T-helper 1 cell treated with Interleukin-12 subunit alpha and Interleukin-12 subunit beta and Interleukin-4 antibody, amounts not matched to agents 30 μg/mL and 1 μg/mL, for 36 hours (primary cell): Measurements from ENCODE around the gene CFAP97D2.
A peak's percentile ranks its signal among the peaks of the same experiment; 100 is the strongest.
"Not testable (repeated sequence)": the region's sequence is repeated elsewhere in the genome, so short reads cannot be mapped to it uniquely, and the experiment has no call there.

Experiments used
- H3K27ac Mint-ChIP-seq: one replicate; pipeline ENCODE4 v1.8.0; 2021; ENCODE audit warnings: mild to moderate bottlenecking, mixed read lengths
- H3K27me3 Mint-ChIP-seq: one replicate; pipeline ENCODE4 v1.8.0; 2021; ENCODE audit warnings: low read depth, mixed read lengths
- H3K36me3 Mint-ChIP-seq: one replicate; pipeline ENCODE4 v1.8.0; 2021; ENCODE audit warnings: low read depth, mixed read lengths
- H3K4me1 Mint-ChIP-seq: one replicate; pipeline ENCODE4 v1.8.0; 2021; ENCODE audit warnings: low read depth, mixed read lengths
- H3K4me3 Mint-ChIP-seq: one replicate; pipeline ENCODE4 v1.8.0; 2021; ENCODE audit warnings: mild to moderate bottlenecking, moderate library complexity, mixed read lengths
- H3K9me3 Mint-ChIP-seq: one replicate; pipeline ENCODE4 v1.8.0; 2021; ENCODE audit warnings: mixed read lengths

Gene CFAP97D2

DNA sequence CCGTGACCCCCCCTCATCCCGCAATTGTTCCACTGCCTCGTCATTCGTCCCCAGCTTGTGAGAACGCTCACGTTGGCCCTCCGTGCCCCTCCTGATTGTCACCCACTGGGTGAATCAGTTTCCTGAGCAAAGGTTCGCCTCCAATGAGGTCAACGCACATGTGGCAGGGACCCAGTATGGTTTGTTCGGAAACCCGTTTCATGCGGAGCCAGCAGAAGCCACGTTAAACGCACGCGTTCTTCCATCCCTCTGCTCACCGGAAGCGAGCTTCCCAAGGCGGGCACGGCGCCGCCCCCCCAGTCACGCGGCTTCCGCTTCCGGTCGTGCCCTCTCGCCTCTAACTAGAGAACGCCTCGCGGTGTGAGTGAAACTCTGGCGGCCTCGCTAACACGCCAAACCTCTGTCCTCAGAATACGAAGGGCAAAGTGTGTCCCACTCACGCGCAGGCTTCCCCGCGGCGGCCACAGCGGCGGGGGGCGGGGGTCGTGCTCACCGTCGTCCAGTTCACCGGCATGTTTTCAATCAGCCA is 18.0 kb upstream of the CFAP97D2 start:
- H3K27ac Mint-ChIP-seq, result no peak overlapping the region

GRCh38 chr13:114161644-114162532 is 17.2 kb upstream of the CFAP97D2 start:
- Mint-ChIP-seq H3K4me1 (peaks cover 48% of the 10 kb centered on the region), H3K9me3 (peaks cover 13% of the 10 kb centered on the region), H3K27ac (peak overlapping the region; percentile 72), H3K27me3 (peaks cover 4% of the 10 kb centered on the region), H3K36me3 (peaks cover 30% of the 10 kb centered on the region), H3K4me3 (peak overlapping the region; percentile 63)

More for the DNA sequence above, 18.0 kb upstream of the CFAP97D2 start:
- Mint-ChIP-seq H3K36me3 (peaks cover 35% of the 10 kb centered on the region), H3K27me3 (peaks cover 4% of the 10 kb centered on the region), H3K4me3 (no peak overlapping the region), H3K4me1 (peaks cover 54% of the 10 kb centered on the region), H3K9me3 (peaks cover 18% of the 10 kb centered on the region)

- Mint-ChIP-seq H3K4me1 (peaks cover 46% of the 10 kb centered on the region), H3K4me3 (no peak overlapping the region), H3K27me3 (peaks cover 4% of the 10 kb centered on the region), H3K9me3 (peaks cover 13% of the 10 kb centered on the region), H3K27ac (peak overlapping the region; percentile 20), H3K36me3 (peaks cover 27% of the 10 kb centered on the region)
Observed at GRCh38 chr13:114162533-114162922, 16.5 kb upstream of the CFAP97D2 start.

DNA sequence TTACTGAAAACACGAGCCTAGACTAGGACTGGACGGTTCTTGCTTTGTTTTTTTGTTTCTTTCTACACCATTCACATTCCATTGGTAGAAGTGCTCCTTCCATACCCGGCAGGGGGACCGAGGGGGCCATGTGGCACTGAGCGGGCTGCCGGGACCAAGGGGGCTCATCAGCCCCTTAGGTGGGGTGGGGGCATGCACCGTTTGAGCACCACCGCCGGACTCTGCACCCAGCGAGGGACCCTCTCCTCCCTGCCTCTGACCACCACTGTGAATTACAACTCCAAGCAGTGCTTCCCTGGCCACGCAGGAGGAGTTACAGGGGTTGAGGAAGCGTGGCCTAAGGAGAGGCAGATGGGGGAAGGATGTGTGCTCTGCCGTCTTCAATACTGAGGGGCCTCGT is 15.0 kb upstream of the CFAP97D2 start:
- Mint-ChIP-seq H3K27ac (no peak overlapping the region), H3K4me1 (peaks cover 36% of the 10 kb centered on the region), H3K9me3 (peaks cover 9% of the 10 kb centered on the region), H3K27me3 (peaks cover 7% of the 10 kb centered on the region), H3K36me3 (peaks cover 27% of the 10 kb centered on the region), H3K4me3 (no peak overlapping the region)

GRCh38 chr13:114164681-114165429 is 14.2 kb upstream of the CFAP97D2 start:
- Mint-ChIP-seq H3K27me3 (peaks cover 10% of the 10 kb centered on the region), H3K4me3 (no peak overlapping the region), H3K9me3 (peaks cover 5% of the 10 kb centered on the region), H3K27ac (no peak overlapping the region), H3K4me1 (peaks cover 33% of the 10 kb centered on the region), H3K36me3 (peaks cover 26% of the 10 kb centered on the region)

- peaks cover 23% of the 10 kb centered on the region for H3K4me1 Mint-ChIP-seq
- peaks cover 5% of the 10 kb centered on the region for H3K9me3 Mint-ChIP-seq
- H3K4me3 Mint-ChIP-seq, result no peak overlapping the region
- H3K27me3 Mint-ChIP-seq, result peaks cover 10% of the 10 kb centered on the region
- no peak overlapping the region for H3K27ac Mint-ChIP-seq
- H3K36me3 Mint-ChIP-seq, result peaks cover 18% of the 10 kb centered on the region
Observed at GRCh38 chr13:114166381-114167131, 12.5 kb upstream of the CFAP97D2 start.

GRCh38 chr13:114167426-114167825 is 11.6 kb upstream of the CFAP97D2 start:
- Mint-ChIP-seq H3K36me3 (peaks cover 13% of the 10 kb centered on the region), H3K27me3 (peaks cover 10% of the 10 kb centered on the region), H3K27ac (no peak overlapping the region), H3K4me3 (no peak overlapping the region), H3K4me1 (peaks cover 14% of the 10 kb centered on the region), H3K9me3 (peaks cover 8% of the 10 kb centered on the region)

GRCh38 chr13:114167885-114168284 is 11.2 kb upstream of the CFAP97D2 start:
- Mint-ChIP-seq H3K27ac (no peak overlapping the region), H3K27me3 (peaks cover 10% of the 10 kb centered on the region), H3K9me3 (peaks cover 10% of the 10 kb centered on the region), H3K36me3 (peaks cover 10% of the 10 kb centered on the region), H3K4me3 (no peak overlapping the region), H3K4me1 (peaks cover 10% of the 10 kb centered on the region)

GRCh38 chr13:114173272-114173671 is 5.8 kb upstream of the CFAP97D2 start:
- no peak overlapping the region for H3K27ac Mint-ChIP-seq
- peaks cover 29% of the 10 kb centered on the region for H3K9me3 Mint-ChIP-seq
- peaks cover 8% of the 10 kb centered on the region for H3K27me3 Mint-ChIP-seq
- peaks cover 5% of the 10 kb centered on the region for H3K4me1 Mint-ChIP-seq
- H3K4me3 Mint-ChIP-seq, result no peak overlapping the region
- peaks cover 11% of the 10 kb centered on the region for H3K36me3 Mint-ChIP-seq

- Mint-ChIP-seq H3K27ac (no peak overlapping the region), H3K27me3 (peaks cover 12% of the 10 kb centered on the region), H3K4me3 (no peak overlapping the region), H3K4me1 (peaks cover 5% of the 10 kb centered on the region), H3K36me3 (peaks cover 10% of the 10 kb centered on the region), H3K9me3 (peaks cover 29% of the 10 kb centered on the region)
Observed at GRCh38 chr13:114173745-114174144, 5.3 kb upstream of the CFAP97D2 start.

GRCh38 chr13:114174529-114174961 is 4.5 kb upstream of the CFAP97D2 start:
- H3K27ac Mint-ChIP-seq, result no peak overlapping the region
- peaks cover 5% of the 10 kb centered on the region for H3K4me1 Mint-ChIP-seq
- H3K27me3 Mint-ChIP-seq, result peaks cover 8% of the 10 kb centered on the region
- H3K9me3 Mint-ChIP-seq, result peaks cover 25% of the 10 kb centered on the region
- H3K4me3 Mint-ChIP-seq, result no peak overlapping the region
- peaks cover 6% of the 10 kb centered on the region for H3K36me3 Mint-ChIP-seq

DNA sequence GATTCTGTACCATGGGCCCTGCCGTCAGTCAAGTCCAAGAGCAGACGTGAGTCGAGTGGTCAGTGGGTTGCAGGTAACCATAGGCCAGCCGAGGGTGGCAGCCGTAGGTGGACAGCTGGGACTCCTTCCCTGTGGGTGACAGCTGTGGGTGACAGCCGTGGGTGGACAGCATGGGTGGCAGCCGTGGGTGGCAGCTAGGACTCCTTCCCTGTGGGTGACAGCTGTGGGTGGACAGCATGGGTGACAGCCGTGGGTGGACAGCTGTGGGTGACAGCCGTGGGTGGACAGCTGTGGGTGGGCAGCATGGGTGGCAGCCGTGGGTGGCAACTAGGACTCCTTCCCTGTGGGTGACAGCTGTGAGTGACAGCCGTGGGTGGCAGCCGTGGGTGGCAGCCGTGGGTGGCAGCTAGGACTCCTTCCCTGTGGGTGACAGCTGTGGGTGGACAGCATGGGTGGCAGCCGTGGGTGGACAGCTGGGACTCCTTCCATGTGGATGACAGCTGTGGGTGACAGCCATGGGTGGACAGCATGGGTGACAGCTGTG is 2.6 kb upstream of the CFAP97D2 start:
- Mint-ChIP-seq H3K9me3 (peaks cover 25% of the 10 kb centered on the region), H3K27me3 (peaks cover 17% of the 10 kb centered on the region)
- H3K4me1 Mint-ChIP-seq, H3K4me3 Mint-ChIP-seq, H3K27ac Mint-ChIP-seq, H3K36me3 Mint-ChIP-seq: not testable (repeated sequence)

- Mint-ChIP-seq H3K27ac (no peak overlapping the region), H3K4me1 (peaks cover 8% of the 10 kb centered on the region)
Observed at GRCh38 chr13:114177245-114178010, 1.6 kb upstream of the CFAP97D2 start.

More at GRCh38 chr13:114177245-114178010, 1.6 kb upstream of the CFAP97D2 start:
- H3K27me3 Mint-ChIP-seq, result peaks cover 17% of the 10 kb centered on the region
- H3K9me3 Mint-ChIP-seq, result peaks cover 21% of the 10 kb centered on the region
- no peak overlapping the region for H3K4me3 Mint-ChIP-seq
- peaks cover 7% of the 10 kb centered on the region for H3K36me3 Mint-ChIP-seq
